Tibial nerve (tissue), 4 donors: Measurements from ENCODE around the gene ACOXL.

ENCODE experiments used
- CTCF ChIP-seq, 5 experiments: fragments of 200-600 bp in 3 of 5; fragments of 450-650 bp in 2 of 5; sonication (generic) in 3 of 5; IDR thresholded peaks; one replicate each; pipeline ENCODE4 v1.5.1; 2016 to 2019; ENCODE audit warnings: antibody characterized with exemption in 5 of 5, mild to moderate bottlenecking in 3 of 5, moderate library complexity in 2 of 5
- EP300 ChIP-seq, 2 donors: sonication (generic); formaldehyde crosslinking; IDR thresholded peaks; one replicate each; pipeline ENCODE4 v1.6.1; 2017; ENCODE audit warnings: antibody characterized with exemption in 2 of 2, mild to moderate bottlenecking in 1 of 2
- POLR2A ChIP-seq, 2 donors: fragments of 450-650 bp; IDR thresholded peaks; one replicate each; pipeline ENCODE4 v1.6.1; 2017; ENCODE audit warnings: antibody characterized with exemption in 2 of 2, mild to moderate bottlenecking in 2 of 2, moderate library complexity in 2 of 2

- TF ChIP-seq CTCF (IDR thresholded peaks at IDR 0.05) (no peak), EP300 (IDR thresholded peaks at IDR 0.05) (no peak), POLR2A (IDR thresholded peaks at IDR 0.05) (no peak)
Measured at GRCh38 chr2:110929528-110929927, 197.2 kb downstream of the ACOXL start.
